ENCODE data around the gene NLRP5. TPM values are rescaled to one million over a fixed set of nuclear protein-coding genes. Genes with fewer than 3 reads are reported as not detected.

Gene NLRP5
- total and polyA plus RNA-seq, 2 of the 8 experiments (the other 6 are each of a cell fraction or from before 2014, with no cell fraction given) = not detected

DNA sequence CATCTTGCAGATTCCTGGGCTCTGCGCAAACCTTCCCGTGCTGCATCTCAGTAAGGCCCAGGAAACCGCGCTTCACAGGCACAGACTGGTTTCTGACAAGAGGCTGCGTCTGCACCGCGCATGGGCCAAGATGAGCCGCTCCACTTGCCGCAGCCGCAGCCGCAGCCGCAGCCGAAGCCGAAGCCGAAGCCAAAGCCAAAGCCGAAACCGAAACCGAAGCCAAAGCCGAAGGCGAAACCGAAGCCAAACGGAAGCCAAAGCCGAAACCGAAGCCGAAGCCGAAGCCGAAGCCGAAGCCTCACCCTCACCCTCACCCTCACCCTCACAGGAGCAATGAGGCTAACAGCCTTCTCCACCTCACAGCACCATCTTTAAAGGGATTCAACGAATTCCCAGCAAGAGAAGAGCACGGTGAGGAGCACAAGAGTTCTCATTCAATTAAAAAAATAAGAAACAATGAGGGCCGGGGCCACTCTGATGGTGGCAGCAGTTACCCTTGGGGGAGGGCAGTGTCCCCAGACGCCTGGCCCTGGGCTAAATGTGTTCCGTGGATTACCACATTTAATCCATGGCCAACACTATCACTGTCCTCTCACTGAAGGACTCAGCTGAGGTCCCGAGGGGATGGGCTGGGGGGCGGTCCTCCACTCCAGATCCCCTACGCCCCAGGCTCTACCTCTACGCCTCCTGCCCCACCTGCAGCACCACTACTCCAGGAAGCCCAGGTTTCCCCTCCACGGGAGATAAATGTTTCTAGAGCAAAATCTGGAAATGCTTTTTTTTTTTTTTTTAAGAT, 105.4 kb downstream of the NLRP5 start (continued):
- TF ChIP-seq PHF8 (conservative IDR thresholded peaks at IDR 0.05; ENCODE audit: low read depth, low read length) (no peak), SIN3A (conservative IDR thresholded peaks at IDR 0.05 in 1 of 2, IDR thresholded peaks at IDR 0.05 in 1 of 2; ENCODE audit: low read depth in 1 of 2, low read length in 2 of 2) (no peak), CBX8 (IDR thresholded peaks at IDR 0.05; ENCODE audit: borderline replicate concordance, low read depth, low read length) (no peak), SUZ12 (IDR thresholded peaks at IDR 0.05; ENCODE audit: low read length) (no peak), RBBP5 (IDR thresholded peaks at IDR 0.05; ENCODE audit: borderline replicate concordance, low read depth, low read length) (no peak)
- TF ChIP-seq, protein P1, sequence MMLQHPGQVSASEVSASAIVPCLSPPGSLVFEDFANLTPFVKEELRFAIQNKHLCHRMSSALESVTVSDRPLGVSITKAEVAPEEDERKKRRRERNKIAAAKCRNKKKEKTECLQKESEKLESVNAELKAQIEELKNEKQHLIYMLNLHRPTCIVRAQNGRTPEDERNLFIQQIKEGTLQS (IDR thresholded peaks at IDR 0.05; ENCODE audit: insufficient read depth, low read depth, low read length) = no peak
